Progenitor cell of endocrine pancreas (in vitro differentiated cells): ENCODE measurements around the gene ITGAE. TPM values are rescaled to one million over a fixed set of nuclear protein-coding genes. Genes with fewer than 3 reads are reported as not detected.
A peak's percentile ranks its signal among the peaks of the same experiment; 100 is the strongest.

ENCODE experiments used
- DNase-seq: peaks from one replicate; pipeline ENCODE4 v3.0.0; 2021; ENCODE audit warnings: low spot score; ENCODE audit not compliant: unreplicated experiment
- H3K27ac Mint-ChIP-seq: 2 replicates; pipeline ENCODE4 v1.8.0; 2021; ENCODE audit warnings: mild to moderate bottlenecking, moderate library complexity, mixed read lengths
- H3K27me3 Mint-ChIP-seq: 2 replicates; pipeline ENCODE4 v1.8.0; 2021; ENCODE audit warnings: mixed read lengths
- H3K36me3 Mint-ChIP-seq: 2 replicates; pipeline ENCODE4 v1.8.0; 2022; ENCODE audit warnings: mixed read lengths; ENCODE audit not compliant: insufficient read depth
- H3K4me1 Mint-ChIP-seq: 2 replicates; pipeline ENCODE4 v1.8.0; 2021; ENCODE audit warnings: low read depth, mixed read lengths
- H3K4me3 Mint-ChIP-seq: 2 replicates; pipeline ENCODE4 v1.8.0; 2021; ENCODE audit warnings: low read depth, mild to moderate bottlenecking, moderate library complexity, mixed read lengths
- H3K9me3 Mint-ChIP-seq: 2 replicates; pipeline ENCODE4 v1.8.0; 2021; ENCODE audit warnings: low read depth, mixed read lengths
- total RNA-seq: library from RNA; stranded (reverse); gene quantifications from 2 replicates; pipeline ENCODE4 v1.2.1, GENCODE V29; 2021
- TF ChIP-seq, protein P1 (sequence below): fragments of 200-600 bp; sonication (generic); IDR thresholded peaks from one replicate; pipeline ENCODE4 v1.5.0; 2021; ENCODE audit warnings: antibody characterized with exemption, mild to moderate bottlenecking; ENCODE audit not compliant: unreplicated experiment

ITGAE gene
- total RNA-seq, 1 donor from 2014 or later, result 29.0 TPM

DNA sequence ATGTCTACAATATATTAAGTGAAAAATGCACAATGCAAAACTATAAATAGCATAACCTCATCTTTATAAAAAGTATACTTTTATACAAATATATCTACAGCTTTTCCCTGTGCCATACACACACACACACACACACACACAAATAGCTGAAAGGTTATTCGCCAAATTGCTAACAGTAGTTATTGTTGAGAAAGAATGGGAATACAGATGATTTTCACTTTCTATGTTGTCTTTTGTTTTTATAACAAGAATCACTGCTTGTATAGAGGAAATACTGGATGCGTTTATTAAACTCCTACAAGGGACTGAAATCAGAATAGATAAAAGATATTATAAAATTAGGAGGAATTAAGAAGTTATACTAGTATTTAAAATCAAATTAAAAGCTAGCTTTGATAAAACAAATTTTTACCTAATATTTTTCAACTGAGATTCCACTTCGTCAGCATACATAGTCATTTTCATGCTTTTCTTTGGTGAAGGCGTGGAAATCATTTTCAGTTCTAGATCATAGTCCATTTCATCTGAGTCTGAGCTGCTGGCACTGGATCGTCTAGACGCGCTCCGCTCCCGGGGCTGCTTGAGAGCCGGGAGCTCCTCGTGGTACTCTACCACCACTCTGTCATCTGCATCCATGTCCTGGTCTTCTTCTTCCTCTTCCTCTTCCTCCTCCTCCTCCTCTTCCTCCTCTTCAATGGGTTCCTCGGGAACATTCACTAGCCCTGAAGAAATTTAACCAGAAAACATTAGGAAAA, 17.0 kb upstream of the ITGAE start:
- Mint-ChIP-seq H3K4me3 (no peak overlapping the region), H3K9me3 (no peaks in the 10 kb centered on the region), H3K4me1 (no peaks in the 10 kb centered on the region), H3K27me3 (no peaks in the 10 kb centered on the region), H3K27ac (no peak overlapping the region), H3K36me3 (peaks cover 30% of the 10 kb centered on the region)
- TF ChIP-seq, protein P1, sequence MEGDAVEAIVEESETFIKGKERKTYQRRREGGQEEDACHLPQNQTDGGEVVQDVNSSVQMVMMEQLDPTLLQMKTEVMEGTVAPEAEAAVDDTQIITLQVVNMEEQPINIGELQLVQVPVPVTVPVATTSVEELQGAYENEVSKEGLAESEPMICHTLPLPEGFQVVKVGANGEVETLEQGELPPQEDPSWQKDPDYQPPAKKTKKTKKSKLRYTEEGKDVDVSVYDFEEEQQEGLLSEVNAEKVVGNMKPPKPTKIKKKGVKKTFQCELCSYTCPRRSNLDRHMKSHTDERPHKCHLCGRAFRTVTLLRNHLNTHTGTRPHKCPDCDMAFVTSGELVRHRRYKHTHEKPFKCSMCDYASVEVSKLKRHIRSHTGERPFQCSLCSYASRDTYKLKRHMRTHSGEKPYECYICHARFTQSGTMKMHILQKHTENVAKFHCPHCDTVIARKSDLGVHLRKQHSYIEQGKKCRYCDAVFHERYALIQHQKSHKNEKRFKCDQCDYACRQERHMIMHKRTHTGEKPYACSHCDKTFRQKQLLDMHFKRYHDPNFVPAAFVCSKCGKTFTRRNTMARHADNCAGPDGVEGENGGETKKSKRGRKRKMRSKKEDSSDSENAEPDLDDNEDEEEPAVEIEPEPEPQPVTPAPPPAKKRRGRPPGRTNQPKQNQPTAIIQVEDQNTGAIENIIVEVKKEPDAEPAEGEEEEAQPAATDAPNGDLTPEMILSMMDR, result no peak
- DNase-seq, result no peak

DNA sequence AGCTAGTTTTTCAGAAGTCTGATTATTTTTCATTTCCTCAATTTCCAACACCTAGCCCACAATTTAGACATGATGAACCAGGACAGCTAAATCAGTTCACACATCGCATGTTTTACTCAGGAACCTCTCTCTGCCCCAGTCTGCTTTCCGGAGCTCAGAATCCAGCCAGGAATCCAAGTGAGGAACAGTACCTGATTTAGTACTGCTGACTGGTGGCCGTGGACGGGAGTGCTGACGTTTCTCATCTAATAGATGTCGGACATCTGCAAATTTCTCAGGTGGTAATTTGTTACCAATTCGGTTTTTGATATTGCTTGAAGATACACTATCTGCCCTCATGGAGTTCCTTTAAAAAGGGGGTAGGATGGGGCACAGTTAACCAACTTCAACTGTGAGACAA, 14.9 kb upstream of the ITGAE start:
- DNase-seq, result no peak
- H3K27me3 Mint-ChIP-seq, result no peaks in the 10 kb centered on the region

DNA sequence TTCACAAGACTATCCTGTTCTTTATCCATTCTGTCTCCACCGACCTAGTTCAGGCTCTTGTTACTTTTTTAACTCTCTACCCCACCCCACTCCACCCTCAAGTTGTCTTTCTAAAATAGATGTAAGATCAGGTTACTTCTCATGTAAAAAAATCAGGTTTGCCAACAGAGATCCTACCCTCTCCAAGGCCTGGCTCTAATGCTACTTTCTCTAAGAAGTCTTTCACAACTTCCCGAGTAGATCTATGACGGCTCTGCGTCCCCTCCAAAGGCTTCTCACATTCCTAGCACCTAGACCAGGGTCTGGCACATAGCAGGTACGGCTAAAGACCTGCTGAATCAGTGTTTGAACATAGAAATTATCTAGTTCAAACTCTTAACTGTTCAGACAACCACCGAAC, 14.1 kb upstream of the ITGAE start:
- Mint-ChIP-seq H3K27me3 (no peaks in the 10 kb centered on the region), H3K4me1 (no peaks in the 10 kb centered on the region), H3K27ac (no peak overlapping the region), H3K36me3 (peaks cover 25% of the 10 kb centered on the region), H3K9me3 (no peaks in the 10 kb centered on the region), H3K4me3 (no peak overlapping the region)
- TF ChIP-seq, protein P1, result no peak
- DNase-seq, result no peak

More for the DNA sequence above, 14.9 kb upstream of the ITGAE start:
- Mint-ChIP-seq H3K36me3 (peaks cover 29% of the 10 kb centered on the region), H3K9me3 (no peaks in the 10 kb centered on the region), H3K4me1 (no peaks in the 10 kb centered on the region), H3K4me3 (no peak overlapping the region), H3K27ac (no peak overlapping the region)
- TF ChIP-seq, protein P1, result no peak

DNA sequence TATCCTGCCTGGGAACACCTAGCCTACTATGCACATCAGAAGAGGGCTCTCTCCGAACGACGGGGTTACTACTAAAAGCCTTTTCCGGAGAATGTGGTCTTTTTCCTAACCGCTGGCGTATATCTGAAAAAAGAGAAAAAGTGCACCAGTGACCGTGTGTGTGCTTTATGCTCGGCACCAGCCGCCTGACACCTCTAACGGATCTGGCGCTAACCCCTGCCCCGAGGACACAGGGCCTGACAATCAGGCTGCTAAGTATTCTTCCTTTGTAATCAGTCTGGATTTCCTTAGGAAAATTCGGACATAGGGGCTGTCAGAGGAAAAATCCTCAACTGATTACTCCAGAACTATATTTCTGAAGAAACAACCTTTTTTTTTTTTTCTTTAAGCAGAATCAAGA, 13.4 kb upstream of the ITGAE start:
- DNase-seq, result no peak
- no peak overlapping the region for H3K4me3 Mint-ChIP-seq
- peaks cover 23% of the 10 kb centered on the region for H3K36me3 Mint-ChIP-seq
- H3K4me1 Mint-ChIP-seq, result no peaks in the 10 kb centered on the region
- TF ChIP-seq, protein P1, result no peak
- no peak overlapping the region for H3K27ac Mint-ChIP-seq
- H3K27me3 Mint-ChIP-seq, result no peaks in the 10 kb centered on the region
- H3K9me3 Mint-ChIP-seq, result no peaks in the 10 kb centered on the region

DNA sequence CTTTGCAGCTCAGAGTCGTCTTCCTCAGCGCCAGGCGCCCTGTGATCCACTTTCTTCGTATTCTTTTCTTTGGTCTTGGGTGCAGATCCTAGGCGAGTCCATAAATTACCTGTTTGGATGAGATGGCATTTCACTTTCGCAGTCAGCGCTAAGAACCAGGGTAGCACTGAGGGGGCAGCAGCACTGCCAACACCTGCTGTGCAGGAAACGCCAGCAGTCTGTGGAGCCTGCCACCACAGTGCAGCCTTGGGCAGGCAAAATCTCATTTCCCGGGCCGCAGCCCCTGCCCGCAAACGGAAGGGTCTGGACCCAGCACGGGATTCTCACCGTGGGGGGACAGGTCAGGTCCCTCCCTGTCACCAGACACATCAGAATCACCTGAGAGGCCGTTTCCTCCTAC, 12.2 kb upstream of the ITGAE start:
- TF ChIP-seq, protein P1, result no peak
- no peak for DNase-seq
- H3K9me3 Mint-ChIP-seq, result no peaks in the 10 kb centered on the region
- peak overlapping the region; percentile 70 for H3K27ac Mint-ChIP-seq
- no peaks in the 10 kb centered on the region for H3K27me3 Mint-ChIP-seq
- H3K36me3 Mint-ChIP-seq, result peaks cover 24% of the 10 kb centered on the region
- no peak overlapping the region for H3K4me3 Mint-ChIP-seq
- H3K4me1 Mint-ChIP-seq, result no peaks in the 10 kb centered on the region
